H1 (cell line): ENCODE data around the gene TSPAN32. TPM values are rescaled to one million over a fixed set of nuclear protein-coding genes. Genes with fewer than 3 reads are reported as not detected.

Experiments used
- ATF3 ChIP-seq: IDR thresholded peaks from 2 replicates; pipeline ENCODE4 v1.6.1; 2011; ENCODE audit warnings: low read depth, mild to moderate bottlenecking, low read length; ENCODE audit not compliant: insufficient read depth
- polyA plus RNA-seq, 7 experiments: library from polyadenylated mRNA; depleted of rRNA in 3 of 7; stranded (reverse) in 5 of 7; unstranded in 2 of 7; fragments of >200 nt in 5 of 7; fragments of 200-250 nt in 2 of 7; gene quantifications; 1 replicate in 5 of 7; 2 replicates in 1 of 7; 4 replicates in 1 of 7; pipeline versions ENCODE4 v1.2.1 to v1.2.3, GENCODE V29; 2011 to 2013; ENCODE audit warnings: missing spikeins in 2 of 7, mixed read lengths in 2 of 7
- total RNA-seq: library from RNA; stranded (reverse); fragmentation: NEBNext Ultra II Directional; extraction: Animal tissue kit (Norgen Biotek cat#: 25700); gene quantifications from 2 replicates; pipeline ENCODE4 v1.2.1, GENCODE V29; 2021

The TSPAN32 gene
- total and polyA plus RNA-seq, 2 of the 8 experiments (the other 6 are each of a cell fraction or from before 2014, with no cell fraction given) = not detected

GRCh38 chr11:2252018-2252417 lies 49.8 kb upstream of the TSPAN32 start (continued):
- no peak for TF ChIP-seq ATF3
